MM.1S (cell line): ENCODE data around the gene COPB2.

Experiments
- EZH2 ChIP-seq: fragments of 300-600 bp; sonication (generic); optimal IDR thresholded peaks from 2 replicates; pipeline ENCODE3; 2017; ENCODE audit warnings: low read depth, mild to moderate bottlenecking, antibody characterized with exemption, low read length, mixed read lengths
- EZH2phosphoT487 ChIP-seq: fragments of 300-600 bp; sonication (generic); IDR thresholded peaks from 2 replicates; pipeline ENCODE4 v1.6.1; 2018; ENCODE audit warnings: antibody characterized with exemption, low read length
- TF ChIP-seq, protein P1 (sequence below): fragments of 300-600 bp; sonication (generic); IDR thresholded peaks from 2 replicates; pipeline ENCODE4 v1.5.1; 2016; ENCODE audit warnings: antibody characterized with exemption, low read length, mixed read lengths

DNA sequence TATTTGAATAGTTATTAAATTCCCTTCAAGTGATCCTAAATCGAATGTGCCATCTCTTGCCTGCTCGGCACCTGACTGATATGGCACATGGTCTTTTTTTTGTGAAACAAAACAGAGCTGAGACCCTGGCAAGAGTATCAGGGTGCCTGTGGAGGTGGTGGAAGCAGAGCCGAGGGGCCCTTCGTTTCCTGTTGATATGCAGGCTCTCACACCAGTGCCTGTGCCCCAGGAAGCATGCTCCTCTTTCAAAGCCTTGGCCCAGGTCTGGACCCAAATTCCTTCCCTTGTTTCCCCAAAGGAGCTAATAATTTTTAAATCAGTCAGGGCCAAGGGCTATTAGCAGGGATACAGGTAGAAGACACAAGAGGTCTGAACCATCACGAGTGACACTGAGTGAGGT, 67.1 kb downstream of the COPB2 start:
- TF ChIP-seq, protein P1, sequence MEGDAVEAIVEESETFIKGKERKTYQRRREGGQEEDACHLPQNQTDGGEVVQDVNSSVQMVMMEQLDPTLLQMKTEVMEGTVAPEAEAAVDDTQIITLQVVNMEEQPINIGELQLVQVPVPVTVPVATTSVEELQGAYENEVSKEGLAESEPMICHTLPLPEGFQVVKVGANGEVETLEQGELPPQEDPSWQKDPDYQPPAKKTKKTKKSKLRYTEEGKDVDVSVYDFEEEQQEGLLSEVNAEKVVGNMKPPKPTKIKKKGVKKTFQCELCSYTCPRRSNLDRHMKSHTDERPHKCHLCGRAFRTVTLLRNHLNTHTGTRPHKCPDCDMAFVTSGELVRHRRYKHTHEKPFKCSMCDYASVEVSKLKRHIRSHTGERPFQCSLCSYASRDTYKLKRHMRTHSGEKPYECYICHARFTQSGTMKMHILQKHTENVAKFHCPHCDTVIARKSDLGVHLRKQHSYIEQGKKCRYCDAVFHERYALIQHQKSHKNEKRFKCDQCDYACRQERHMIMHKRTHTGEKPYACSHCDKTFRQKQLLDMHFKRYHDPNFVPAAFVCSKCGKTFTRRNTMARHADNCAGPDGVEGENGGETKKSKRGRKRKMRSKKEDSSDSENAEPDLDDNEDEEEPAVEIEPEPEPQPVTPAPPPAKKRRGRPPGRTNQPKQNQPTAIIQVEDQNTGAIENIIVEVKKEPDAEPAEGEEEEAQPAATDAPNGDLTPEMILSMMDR, result no peak
- TF ChIP-seq EZH2, result no peak
- no peak for TF ChIP-seq EZH2phosphoT487
